Fibroblast of peridontal ligament (primary cell): Measurements from ENCODE around the gene DOCK3.
A peak's percentile ranks its signal among the peaks of the same experiment; 100 is the strongest.

ENCODE experiments used
- DNase-seq: peaks from one replicate; pipeline ENCODE4 v3.0.0-alpha.2; 2010; ENCODE audit errors: extremely low read depth

Gene DOCK3

GRCh38 chr3:51311055-51311454 is 636.3 kb downstream of the DOCK3 start:
- DNase-seq: peak; percentile 62

GRCh38 chr3:51328206-51328605 is 653.5 kb downstream of the DOCK3 start:
- no peak for DNase-seq

DNA sequence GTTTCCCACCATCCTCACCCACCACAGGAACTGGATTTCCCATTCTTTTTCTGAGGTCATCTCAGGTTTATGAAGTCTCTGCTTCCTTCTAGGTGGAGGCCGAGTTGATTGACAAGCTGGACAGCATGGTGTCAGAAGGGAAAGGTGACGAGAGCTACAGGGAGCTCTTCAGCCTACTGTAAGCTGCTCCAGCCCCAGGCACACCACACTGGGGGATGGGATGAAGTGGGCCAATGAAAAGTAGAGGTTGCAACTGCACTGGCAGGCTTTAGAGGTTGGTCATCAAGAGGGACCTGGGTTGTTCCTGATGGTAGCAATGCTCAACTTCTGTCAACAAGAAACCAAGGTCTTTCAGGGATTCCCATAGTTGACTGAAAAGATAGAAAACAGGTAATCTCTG is 655.3 kb downstream of the DOCK3 start:
- DNase-seq: no peak

DNA sequence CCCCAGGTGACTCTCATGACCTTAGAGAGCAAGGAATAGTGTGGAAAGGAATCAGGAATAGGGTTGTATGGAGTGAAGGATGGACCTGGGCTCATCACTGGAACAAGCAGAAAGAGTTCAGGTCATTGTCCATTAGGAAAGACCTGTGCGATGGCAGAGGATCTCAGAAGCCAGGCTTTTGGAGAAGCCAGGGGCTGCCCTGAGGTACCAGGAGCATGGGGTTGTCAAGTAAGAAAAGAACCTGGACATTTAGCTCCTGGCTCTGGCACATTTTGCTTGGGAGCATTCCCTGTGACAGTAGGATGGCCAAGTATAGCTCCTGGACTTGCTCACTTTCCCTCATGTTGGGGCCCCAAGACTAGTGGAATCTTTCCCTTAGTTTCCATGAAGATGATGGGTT is 657.4 kb downstream of the DOCK3 start:
- no peak for DNase-seq

GRCh38 chr3:51333021-51333420 is 658.3 kb downstream of the DOCK3 start:
- DNase-seq: no peak

- no peak for DNase-seq
Measured at GRCh38 chr3:51336261-51336660, 661.5 kb downstream of the DOCK3 start.

- DNase-seq: no peak
Measured at GRCh38 chr3:51337666-51338065, 662.9 kb downstream of the DOCK3 start.

DNA sequence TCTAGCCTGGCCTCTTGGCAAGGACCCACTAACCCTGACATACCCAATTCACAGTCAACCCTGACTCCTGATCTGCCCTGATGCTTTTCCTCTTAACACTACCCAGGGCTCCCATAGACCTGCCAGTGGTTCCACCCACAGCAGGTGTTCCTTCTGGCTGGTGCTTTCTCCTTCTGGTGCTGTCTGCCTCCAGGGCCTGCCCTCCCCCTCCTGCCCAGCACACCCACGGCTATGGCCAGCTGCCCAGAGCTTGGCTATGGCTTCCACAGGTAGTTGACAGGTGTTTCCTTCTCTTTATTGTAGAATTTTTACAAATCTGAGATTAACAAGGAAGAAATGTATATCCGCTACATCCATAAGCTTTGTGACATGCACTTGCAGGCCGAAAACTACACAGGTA is 663.9 kb downstream of the DOCK3 start:
- DNase-seq: no peak

DNA sequence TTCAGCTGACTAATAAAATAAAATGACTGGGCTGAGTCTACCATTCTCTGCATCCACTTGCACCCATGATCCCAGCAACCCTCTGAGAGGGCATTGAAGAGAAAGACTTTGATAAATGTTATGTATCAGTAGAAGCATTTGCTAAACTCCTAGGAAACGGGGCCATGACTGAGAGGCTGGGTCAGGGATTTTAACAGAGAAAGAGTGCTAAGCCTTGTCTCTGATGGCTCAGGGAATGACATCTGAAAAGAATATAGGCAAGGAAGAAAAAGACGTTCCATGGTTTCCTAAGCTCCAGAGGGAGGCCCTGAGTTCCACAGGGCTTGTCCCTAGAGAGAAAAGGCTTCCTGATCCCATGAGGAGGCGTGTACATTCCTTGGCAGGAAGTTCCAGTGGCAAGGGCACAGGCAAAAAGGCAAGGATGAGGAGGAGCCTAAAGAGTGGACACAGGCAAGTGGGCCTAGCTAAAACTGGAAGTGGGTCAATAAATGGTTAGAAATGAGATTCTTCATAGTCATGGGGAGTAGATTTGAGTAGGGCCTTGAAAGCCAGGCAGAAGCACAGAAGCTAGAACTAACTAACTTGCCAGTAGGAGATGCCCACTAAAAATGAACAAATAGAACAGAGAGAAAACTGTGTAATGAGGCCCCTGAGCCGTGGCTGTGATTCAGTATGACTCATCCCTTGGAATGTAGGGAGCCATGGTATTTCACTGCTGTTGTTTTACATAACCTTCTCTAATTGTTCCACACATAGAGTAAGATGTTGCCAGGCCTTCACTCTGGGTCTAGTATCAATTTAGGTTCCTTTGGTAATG is 665.5 kb downstream of the DOCK3 start:
- DNase-seq: peak; percentile 98

GRCh38 chr3:51340989-51341636 is 666.4 kb downstream of the DOCK3 start:
- no peak for DNase-seq

DNA sequence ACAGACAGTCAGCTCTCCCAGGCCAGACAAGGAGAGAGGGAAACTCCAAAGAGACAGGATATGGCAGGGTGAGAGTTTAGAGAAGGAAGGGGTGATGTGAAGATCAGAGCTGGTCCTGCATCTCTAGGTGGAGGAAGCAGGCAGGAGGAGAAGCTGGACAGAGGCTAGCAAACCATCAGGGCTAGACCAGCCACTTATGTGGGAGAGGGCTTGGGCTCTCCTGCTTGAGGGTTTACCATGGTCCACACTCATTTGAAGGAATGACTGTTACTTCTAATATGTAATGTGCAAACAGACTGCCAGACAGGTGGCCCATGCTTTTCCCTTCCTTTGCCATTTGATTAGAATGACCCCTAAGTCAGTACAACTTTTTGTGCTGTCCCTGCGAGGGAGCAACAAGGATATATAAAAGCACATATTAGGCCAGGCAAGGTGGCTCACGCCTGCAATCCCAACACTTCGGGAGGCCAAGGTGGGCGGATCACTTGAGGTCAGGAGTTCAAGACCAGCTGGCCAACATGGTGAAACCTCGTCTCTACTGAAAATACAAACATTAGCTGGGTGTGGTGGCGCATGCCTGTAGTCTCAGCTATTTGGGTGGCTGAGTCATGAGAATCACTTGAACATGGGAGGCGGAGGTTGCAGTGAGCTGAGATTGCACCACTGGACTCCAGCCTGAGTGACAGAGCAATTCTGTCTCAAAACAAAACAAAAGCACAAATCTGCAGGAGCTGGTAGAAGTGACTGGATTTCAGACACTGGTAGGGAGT is 669.4 kb downstream of the DOCK3 start:
- peak; percentile 87 for DNase-seq

DNA sequence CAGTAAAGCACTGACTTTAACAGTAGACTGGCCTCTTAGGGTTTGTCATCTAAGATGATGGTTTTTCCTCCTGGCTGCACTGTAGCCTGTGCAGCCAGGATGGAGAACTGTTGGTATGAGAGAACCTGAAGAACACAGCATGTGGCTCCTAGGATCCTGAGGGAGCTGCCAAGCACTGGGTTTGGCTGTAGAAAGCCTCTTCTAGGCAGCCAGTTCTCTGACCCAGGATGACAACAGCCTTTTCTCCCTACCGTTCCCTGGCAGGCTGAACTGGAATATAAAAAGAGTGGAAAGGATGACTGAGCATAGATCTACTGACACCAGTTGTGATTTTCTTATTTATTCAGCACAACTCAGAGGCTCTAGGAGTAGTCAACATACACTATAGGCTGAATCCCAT is 676.0 kb downstream of the DOCK3 start:
- DNase-seq: no peak

DNA sequence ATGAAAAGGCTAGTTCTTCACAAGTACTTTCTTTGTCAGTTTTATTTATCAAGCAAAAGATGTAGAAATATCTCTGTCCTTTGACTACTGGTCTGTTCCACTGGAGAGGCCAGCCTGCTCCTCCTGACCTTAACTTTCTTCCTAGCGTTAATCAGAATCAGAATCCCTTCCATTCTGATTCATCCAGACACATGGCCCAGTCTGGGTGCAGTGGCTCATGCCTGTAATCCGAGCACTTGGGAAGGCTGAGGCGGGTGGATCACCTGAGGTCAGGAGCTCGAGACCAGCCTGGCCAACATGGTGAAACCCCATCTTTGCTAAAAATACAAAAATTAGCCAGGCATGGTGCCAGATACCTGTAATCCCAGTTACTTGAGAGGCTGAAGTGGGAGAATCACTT is 678.4 kb downstream of the DOCK3 start:
- DNase-seq: no peak

DNA sequence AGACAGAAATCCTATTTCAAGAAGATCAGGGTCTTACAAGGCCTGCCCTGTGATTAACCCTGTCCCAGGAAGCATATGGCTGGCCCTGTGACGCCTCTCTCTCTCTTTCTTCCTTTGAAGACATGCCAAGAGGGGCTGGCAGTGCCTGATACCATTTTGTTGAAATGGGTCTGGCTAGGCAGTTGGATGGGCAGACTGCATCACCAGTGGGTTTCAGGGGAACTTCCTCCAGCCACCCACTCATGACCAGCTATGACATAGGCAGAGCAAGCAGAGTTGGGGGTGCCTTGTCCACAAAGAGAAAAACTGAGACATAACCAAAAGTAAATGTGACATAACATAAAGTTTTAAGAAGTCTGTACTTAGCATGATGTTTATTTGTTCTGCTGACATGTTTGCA is 679.0 kb downstream of the DOCK3 start:
- DNase-seq: no peak

DNA sequence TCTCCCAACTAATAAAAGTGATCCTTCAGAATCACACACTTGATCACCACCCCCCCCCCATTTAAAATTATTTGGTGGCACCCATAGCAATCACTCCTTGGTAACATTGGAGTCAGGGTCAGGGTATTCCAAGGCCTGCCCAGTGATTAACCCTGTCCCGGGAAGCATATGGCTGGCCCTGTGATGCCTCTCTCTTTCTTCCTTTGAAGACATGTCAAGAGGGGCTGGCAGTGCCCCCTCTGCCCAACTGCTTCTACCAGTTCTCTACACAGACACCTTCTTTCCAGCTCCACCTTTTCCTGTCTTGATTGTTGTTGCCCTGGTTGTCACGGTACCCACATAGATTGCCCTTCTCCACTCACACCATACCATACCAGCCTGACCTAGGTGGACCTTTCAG is 679.4 kb downstream of the DOCK3 start:
- DNase-seq: no peak

GRCh38 chr3:51354731-51355615 is 680.2 kb downstream of the DOCK3 start:
- no peak for DNase-seq

GRCh38 chr3:51355891-51356578 is 681.3 kb downstream of the DOCK3 start:
- DNase-seq: no peak

GRCh38 chr3:51357856-51358255 is 683.1 kb downstream of the DOCK3 start:
- no peak for DNase-seq

- DNase-seq: no peak
Measured at GRCh38 chr3:51358981-51359380, 684.3 kb downstream of the DOCK3 start.

DNA sequence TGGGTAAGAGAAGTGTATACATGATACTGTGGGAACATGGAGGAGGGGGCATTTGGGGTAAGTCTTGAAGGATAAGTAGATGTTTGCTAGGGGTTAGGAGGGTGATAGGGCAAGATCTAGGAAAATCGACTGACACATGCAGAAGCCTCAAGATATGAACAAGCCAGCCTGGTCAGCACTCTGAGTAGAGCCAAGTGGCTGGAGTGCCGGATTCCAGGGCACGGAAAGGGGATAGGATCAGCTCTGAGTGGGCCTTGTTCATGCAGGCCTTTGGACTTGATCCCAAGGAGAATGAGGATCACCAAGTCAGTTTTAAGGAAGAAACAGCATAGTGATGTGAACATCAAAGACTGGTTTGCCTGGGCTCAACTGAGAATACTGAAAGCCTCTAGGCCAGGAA is 686.1 kb downstream of the DOCK3 start:
- DNase-seq: no peak

GRCh38 chr3:51361746-51362145 is 687.0 kb downstream of the DOCK3 start:
- DNase-seq: no peak
